Kidney epithelial cell (primary cell): Measurements from ENCODE around the gene MAST2. TPM values are rescaled to one million over a fixed set of nuclear protein-coding genes. Genes with fewer than 3 reads are reported as not detected.

Experiments
- DNase-seq: peaks from one replicate; pipeline ENCODE4 v3.0.0-alpha.2; 2010; ENCODE audit warnings: low read depth
- H3K27me3 ChIP-seq: 2 replicates; pipeline ENCODE4 v1.6.0; 2011; ENCODE audit warnings: low read length; ENCODE audit not compliant: control insufficient read depth, insufficient read depth
- H3K36me3 ChIP-seq: 2 replicates; pipeline ENCODE4 v1.5.1; 2011; ENCODE audit warnings: low read length; ENCODE audit not compliant: control insufficient read depth, insufficient read depth
- H3K4me3 ChIP-seq: 2 replicates; pipeline ENCODE4 v1.5.1; 2011; ENCODE audit warnings: low read depth, mild to moderate bottlenecking, control low read depth, low read length
- total RNA-seq: library from RNA; depleted of rRNA; stranded (reverse); fragments of >200 nt; gene quantifications from 2 replicates; pipeline ENCODE4 v1.2.3, GENCODE V29; 2015
- TF ChIP-seq, protein P1 (sequence below): IDR thresholded peaks from 2 replicates; pipeline ENCODE4 v1.5.1; 2011; ENCODE audit warnings: mild to moderate bottlenecking, moderate library complexity, low read length, control low read depth, inconsistent platforms; ENCODE audit not compliant: insufficient read depth, poor library complexity, severe bottlenecking

The MAST2 gene
- total RNA-seq, 1 donor from 2014 or later = 26.6 TPM

DNA sequence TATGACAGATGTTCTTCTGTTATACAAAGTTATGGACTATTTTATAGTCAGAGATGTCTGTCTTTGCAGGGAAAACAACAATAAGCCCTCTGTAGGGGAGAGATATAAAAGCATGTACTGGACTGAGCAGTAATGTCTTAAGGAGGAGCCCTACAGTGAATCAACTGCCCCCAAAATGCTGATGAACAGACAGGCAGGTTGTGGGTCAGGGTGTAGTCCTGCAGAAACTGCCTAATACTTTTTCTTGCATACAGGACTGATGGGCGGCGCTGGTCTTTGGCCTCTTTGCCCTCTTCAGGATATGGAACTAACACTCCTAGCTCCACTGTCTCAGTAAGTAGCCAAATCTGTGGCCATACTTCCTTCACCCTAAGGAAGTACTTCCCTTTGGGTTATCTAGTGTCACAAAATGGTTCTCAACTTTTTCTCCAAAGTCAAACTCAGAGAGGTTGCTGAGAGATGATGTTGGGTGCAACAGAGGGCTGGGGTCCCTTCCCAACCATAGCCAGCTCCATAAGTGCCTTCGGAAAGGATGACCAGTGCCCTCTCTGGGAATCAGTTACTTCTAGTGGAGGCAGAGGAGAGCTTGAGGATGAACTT, 199.2 kb downstream of the MAST2 start:
- no peak for DNase-seq
- TF ChIP-seq, protein P1, sequence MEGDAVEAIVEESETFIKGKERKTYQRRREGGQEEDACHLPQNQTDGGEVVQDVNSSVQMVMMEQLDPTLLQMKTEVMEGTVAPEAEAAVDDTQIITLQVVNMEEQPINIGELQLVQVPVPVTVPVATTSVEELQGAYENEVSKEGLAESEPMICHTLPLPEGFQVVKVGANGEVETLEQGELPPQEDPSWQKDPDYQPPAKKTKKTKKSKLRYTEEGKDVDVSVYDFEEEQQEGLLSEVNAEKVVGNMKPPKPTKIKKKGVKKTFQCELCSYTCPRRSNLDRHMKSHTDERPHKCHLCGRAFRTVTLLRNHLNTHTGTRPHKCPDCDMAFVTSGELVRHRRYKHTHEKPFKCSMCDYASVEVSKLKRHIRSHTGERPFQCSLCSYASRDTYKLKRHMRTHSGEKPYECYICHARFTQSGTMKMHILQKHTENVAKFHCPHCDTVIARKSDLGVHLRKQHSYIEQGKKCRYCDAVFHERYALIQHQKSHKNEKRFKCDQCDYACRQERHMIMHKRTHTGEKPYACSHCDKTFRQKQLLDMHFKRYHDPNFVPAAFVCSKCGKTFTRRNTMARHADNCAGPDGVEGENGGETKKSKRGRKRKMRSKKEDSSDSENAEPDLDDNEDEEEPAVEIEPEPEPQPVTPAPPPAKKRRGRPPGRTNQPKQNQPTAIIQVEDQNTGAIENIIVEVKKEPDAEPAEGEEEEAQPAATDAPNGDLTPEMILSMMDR = no peak
- no peak overlapping the region for H3K4me3 ChIP-seq
- H3K36me3 ChIP-seq = peaks cover 1% of the 10 kb centered on the region
- no peaks in the 10 kb centered on the region for H3K27me3 ChIP-seq

DNA sequence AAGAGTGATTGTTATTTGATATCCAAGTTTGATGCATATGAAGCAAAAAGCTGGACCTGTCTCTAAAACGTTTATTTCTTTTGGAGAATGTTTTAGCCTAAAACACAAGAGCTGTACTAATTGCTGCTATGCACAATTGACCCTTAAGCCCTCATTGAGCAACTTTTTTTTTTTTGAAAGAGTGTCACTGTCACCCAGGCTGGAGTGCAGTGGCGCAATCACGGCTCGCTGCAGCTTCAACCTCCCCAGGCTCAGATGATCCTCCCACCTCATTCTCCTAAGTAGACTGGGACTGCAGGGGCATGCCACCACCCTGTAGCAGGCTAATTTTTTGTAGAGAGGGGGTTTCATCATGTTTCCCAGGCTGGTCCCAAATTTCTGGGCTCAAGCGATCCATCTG, 199.9 kb downstream of the MAST2 start:
- no peak for DNase-seq
- TF ChIP-seq, protein P1 = no peak
- peaks cover 1% of the 10 kb centered on the region for H3K36me3 ChIP-seq

GRCh38 chr1:46004492-46004891, 201.1 kb downstream of the MAST2 start:
- Histone ChIP-seq H3K4me3 (no peak overlapping the region), H3K27me3 (no peaks in the 10 kb centered on the region), H3K36me3 (peaks cover 3% of the 10 kb centered on the region)
- TF ChIP-seq, protein P1 = no peak
- no peak for DNase-seq

More for the DNA sequence above, 199.9 kb downstream of the MAST2 start:
- Histone ChIP-seq H3K27me3 (no peaks in the 10 kb centered on the region), H3K4me3 (no peak overlapping the region)

GRCh38 chr1:46005594-46005993, 202.2 kb downstream of the MAST2 start:
- Histone ChIP-seq H3K36me3 (peaks cover 3% of the 10 kb centered on the region), H3K27me3 (no peaks in the 10 kb centered on the region), H3K4me3 (no peak overlapping the region)
- TF ChIP-seq, protein P1 = no peak
- no peak for DNase-seq

- DNase-seq = no peak
- Histone ChIP-seq H3K36me3 (peaks cover 3% of the 10 kb centered on the region), H3K4me3 (no peak overlapping the region), H3K27me3 (no peaks in the 10 kb centered on the region)
- TF ChIP-seq, protein P1 = no peak
Observed at GRCh38 chr1:46008585-46008984, 205.2 kb downstream of the MAST2 start.

DNA sequence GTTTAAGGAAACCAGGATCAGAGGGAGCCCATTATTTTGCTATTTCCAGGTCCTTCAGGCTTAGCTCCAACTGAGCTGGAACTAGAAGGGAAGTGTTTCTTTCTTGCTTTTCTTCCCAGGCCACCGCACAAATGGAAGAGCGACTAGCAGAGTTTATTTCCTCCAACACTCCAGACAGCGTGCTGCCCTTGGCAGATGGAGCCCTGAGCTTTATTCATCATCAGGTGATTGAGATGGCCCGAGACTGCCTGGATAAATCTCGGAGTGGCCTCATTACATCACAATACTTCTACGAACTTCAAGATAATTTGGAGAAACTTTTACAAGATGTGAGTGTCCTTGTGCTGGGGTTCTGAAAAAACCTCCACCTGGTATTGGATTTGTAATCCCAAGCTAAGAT, 207.2 kb downstream of the MAST2 start:
- Histone ChIP-seq H3K36me3 (peaks cover 3% of the 10 kb centered on the region), H3K4me3 (no peak overlapping the region), H3K27me3 (no peaks in the 10 kb centered on the region)
- no peak for DNase-seq
- TF ChIP-seq, protein P1 = no peak
